ENCODE data around the gene TMEM74B. TPM values are rescaled to one million over a fixed set of nuclear protein-coding genes. Genes with fewer than 3 reads are reported as not detected.

The TMEM74B gene
- total RNA-seq, 1 experiment from 2014 or later: 6.3 TPM

GRCh38 chr20:1199964-1200363 lies 15.2 kb upstream of the TMEM74B start:
- Histone ChIP-seq H4K20me1 (ENCODE audit: low read length) (no peaks in the 10 kb centered on the region), H3K36me3 (ENCODE audit: low read depth, low read length) (no peaks in the 10 kb centered on the region), H3K4me1 (ENCODE audit: insufficient read depth, low read length) (peaks cover 5% of the 10 kb centered on the region; the same call in 1 of the 2 replicates), H3K4me2 (ENCODE audit: low read length) (no peak overlapping the region), H3K9me3 (ENCODE audit: low read length) (no peaks in the 10 kb centered on the region), H3K9ac (ENCODE audit: low read length) (no peak overlapping the region), H3F3A (ENCODE audit: low read length, unreplicated experiment) (no peaks in the 10 kb centered on the region), H3K9me2 (replicated peaks; ENCODE audit: low read length) (no peaks in the 10 kb centered on the region), H2AFZ (ENCODE audit: low read length) (no peak overlapping the region), H3K4me3 (ENCODE audit: low read length) (no peak overlapping the region), H3K27me3 (ENCODE audit: low read length) (0 out of 2 replicates have a peak, but pooled peaks cover 10% of the 10 kb centered on the region), H3K27ac (ENCODE audit: low read length) (no peak overlapping the region), H3K79me2 (ENCODE audit: low read length) (no peaks in the 10 kb centered on the region)
- ATAC-seq: no peak
- no peak for DNase-seq
- CTCF ChIA-PET: no interaction called here
- TF ChIP-seq EZH2phosphoT487 (IDR thresholded peaks at IDR 0.05; ENCODE audit: borderline replicate concordance, low read length) (no peak), EZH2 (IDR thresholded peaks at IDR 0.05; ENCODE audit: low read length, unreplicated experiment) (no peak), CTCF (conservative IDR thresholded peaks at IDR 0.05; ENCODE audit: low read depth, low read length) (no peak)
- intact Hi-C loops (cut with micrococcal nuclease): no loop called here
- no TSS peak for BruUV-seq (replicated peaks)
- POLR2A ChIA-PET (ENCODE audit: unreplicated experiment): no interaction called here

GRCh38 chr20:1199212-1199873 lies 14.6 kb upstream of the TMEM74B start:
- no peak for DNase-seq
- no TSS peak for BruUV-seq (replicated peaks)
- intact Hi-C loops (cut with micrococcal nuclease): no loop called here
- Histone ChIP-seq H3K9me2 (replicated peaks; ENCODE audit: low read length) (no peaks in the 10 kb centered on the region), H3K4me2 (ENCODE audit: low read length) (no peak overlapping the region), H3K9ac (ENCODE audit: low read length) (no peak overlapping the region), H3K27me3 (ENCODE audit: low read length) (0 out of 2 replicates have a peak, but pooled peaks cover 10% of the 10 kb centered on the region), H3K36me3 (ENCODE audit: low read depth, low read length) (no peaks in the 10 kb centered on the region), H3K9me3 (ENCODE audit: low read length) (no peaks in the 10 kb centered on the region), H3K79me2 (ENCODE audit: low read length) (no peaks in the 10 kb centered on the region), H4K20me1 (ENCODE audit: low read length) (no peaks in the 10 kb centered on the region), H2AFZ (ENCODE audit: low read length) (no peak overlapping the region), H3F3A (ENCODE audit: low read length, unreplicated experiment) (no peaks in the 10 kb centered on the region), H3K4me1 (ENCODE audit: insufficient read depth, low read length) (peaks cover 5% of the 10 kb centered on the region; the same call in 1 of the 2 replicates), H3K4me3 (ENCODE audit: low read length) (no peak overlapping the region), H3K27ac (ENCODE audit: low read length) (no peak overlapping the region)
- ChIA-PET CTCF (no interaction called here), POLR2A (ENCODE audit: unreplicated experiment) (no interaction called here)
- no peak for TF ChIP-seq EZH2 (IDR thresholded peaks at IDR 0.05; ENCODE audit: low read length, unreplicated experiment)
- no peak for TF ChIP-seq EZH2phosphoT487 (IDR thresholded peaks at IDR 0.05; ENCODE audit: borderline replicate concordance, low read length)
- no peak for TF ChIP-seq CTCF (conservative IDR thresholded peaks at IDR 0.05; ENCODE audit: low read depth, low read length)
- no peak for ATAC-seq

- Histone ChIP-seq H3K27me3 (ENCODE audit: low read length) (0 out of 2 replicates have a peak, but pooled peaks cover 10% of the 10 kb centered on the region), H3K36me3 (ENCODE audit: low read depth, low read length) (no peaks in the 10 kb centered on the region), H3K4me1 (ENCODE audit: insufficient read depth, low read length) (peaks cover 3% of the 10 kb centered on the region; the same call in 1 of the 2 replicates), H3K9me3 (ENCODE audit: low read length) (no peaks in the 10 kb centered on the region), H2AFZ (ENCODE audit: low read length) (no peak overlapping the region), H3K79me2 (ENCODE audit: low read length) (no peaks in the 10 kb centered on the region), H3K4me3 (ENCODE audit: low read length) (no peak overlapping the region), H4K20me1 (ENCODE audit: low read length) (no peaks in the 10 kb centered on the region), H3K9me2 (replicated peaks; ENCODE audit: low read length) (no peaks in the 10 kb centered on the region), H3K27ac (ENCODE audit: low read length) (no peak overlapping the region), H3F3A (ENCODE audit: low read length, unreplicated experiment) (no peaks in the 10 kb centered on the region), H3K4me2 (ENCODE audit: low read length) (no peak overlapping the region), H3K9ac (ENCODE audit: low read length) (no peak overlapping the region)
- intact Hi-C loops (cut with micrococcal nuclease): no loop called here
- DNase-seq (no peak), ATAC-seq (no peak)
- TF ChIP-seq CTCF (conservative IDR thresholded peaks at IDR 0.05; ENCODE audit: low read depth, low read length) (no peak), EZH2 (IDR thresholded peaks at IDR 0.05; ENCODE audit: low read length, unreplicated experiment) (no peak), EZH2phosphoT487 (IDR thresholded peaks at IDR 0.05; ENCODE audit: borderline replicate concordance, low read length) (no peak)
- CTCF ChIA-PET: no interaction called here
- BruUV-seq (replicated peaks): no TSS peak
- POLR2A ChIA-PET (ENCODE audit: unreplicated experiment): no interaction called here
Measured at GRCh38 chr20:1198751-1199150, 14.0 kb upstream of the TMEM74B start.

Measured in PC-3 (cell line).